BLaER1 treated with 17β-estradiol and CSF1 and Interleukin-3, amounts not matched to agents 10 nM and 100 nM (cell line): ENCODE measurements around the gene ASCC3.
A peak's percentile ranks its signal among the peaks of the same experiment; 100 is the strongest.
"Not testable (repeated sequence)": the region's sequence is repeated elsewhere in the genome, so short reads cannot be mapped to it uniquely, and the experiment has no call there.

Experiments used
- H3K27ac ChIP-seq, 11 experiments: shearing (Covaris generic); formaldehyde crosslinking; 2 replicates each; pipeline ENCODE4 v1.8.1; 2022
- H3K27me3 ChIP-seq, 11 experiments: shearing (Covaris generic); formaldehyde crosslinking; 2 replicates each; pipeline ENCODE4 v1.8.1; 2022
- H3K36me3 ChIP-seq, 11 experiments: shearing (Covaris generic); formaldehyde crosslinking; 2 replicates each; pipeline ENCODE4 v1.8.1; 2022
- H3K4me1 ChIP-seq, 10 experiments: shearing (Covaris generic); formaldehyde crosslinking; 2 replicates each; pipeline ENCODE4 v1.8.1; 2022
- H3K4me2 ChIP-seq, 11 experiments: shearing (Covaris generic); formaldehyde crosslinking; 2 replicates each; pipeline ENCODE4 v1.8.1; 2022
- H3K4me3 ChIP-seq, 10 experiments: shearing (Covaris generic); formaldehyde crosslinking; 2 replicates each; pipeline ENCODE4 v1.8.1; 2022
- H3K9ac ChIP-seq, 11 experiments: shearing (Covaris generic); formaldehyde crosslinking; 2 replicates each; pipeline ENCODE4 v1.8.1; 2022
- H3K9me3 ChIP-seq, 11 experiments: shearing (Covaris generic); formaldehyde crosslinking; replicated peaks in 1 of 11; 2 replicates each; pipeline ENCODE4 v1.8.1; 2022
- H4K20me1 ChIP-seq, 11 experiments: shearing (Covaris generic); formaldehyde crosslinking; 2 replicates each; pipeline ENCODE4 v1.8.1; 2022
- Cebpa-rat ChIP-seq, 11 experiments: shearing (Covaris generic); IDR thresholded peaks; 2 replicates each; pipeline ENCODE4 v1.8.1; 2022

Gene ASCC3

GRCh38 chr6:100796049-100796823, 84.9 kb downstream of the ASCC3 start:
- Histone ChIP-seq H3K36me3 (peaks cover 30 to 87% (median 53%) of the 10 kb centered on the region in 11 experiments), H4K20me1 (peaks cover 0 to 5% (median 0%) of the 10 kb centered on the region in 11 experiments; a peak in 5 of 22 replicates), H3K4me1 (no peaks in the 10 kb centered on the region), H3K27me3 (no peaks in the 10 kb centered on the region), H3K4me3 (no peak overlapping the region), H3K27ac (no peak overlapping the region), H3K4me2 (no peak overlapping the region), H3K9ac (no peak overlapping the region), H3K9me3 (no peaks in the 10 kb centered on the region)
- no peak for TF ChIP-seq Cebpa-rat (IDR thresholded peaks at IDR 0.05)

GRCh38 chr6:100790084-100790483, 91.0 kb downstream of the ASCC3 start:
- Histone ChIP-seq H3K36me3 (peaks cover 11 to 74% (median 28%) of the 10 kb centered on the region in 11 experiments), H3K27ac (no peak overlapping the region), H3K4me1 (no peaks in the 10 kb centered on the region), H3K9me3 (no peaks in the 10 kb centered on the region), H3K27me3 (no peaks in the 10 kb centered on the region), H4K20me1 (peaks cover 0 to 11% (median 0%) of the 10 kb centered on the region in 11 experiments; a peak in 1 of 22 replicates), H3K4me3 (no peak overlapping the region), H3K9ac (no peak overlapping the region), H3K4me2 (no peak overlapping the region)
- TF ChIP-seq Cebpa-rat (IDR thresholded peaks at IDR 0.05), result no peak

GRCh38 chr6:100785982-100786381, 95.1 kb downstream of the ASCC3 start:
- TF ChIP-seq Cebpa-rat (IDR thresholded peaks at IDR 0.05), result no peak
- H3K36me3 ChIP-seq, result peaks cover 0 to 40% (median 8%) of the 10 kb centered on the region in 11 experiments; a peak in 16 of 22 replicates

GRCh38 chr6:100780648-100781047, 100.5 kb downstream of the ASCC3 start:
- Histone ChIP-seq H3K4me1 (no peaks in the 10 kb centered on the region), H3K9ac (no peak overlapping the region), H3K27ac (no peak overlapping the region), H3K4me2 (no peak overlapping the region), H3K9me3 (no peaks in the 10 kb centered on the region), H3K4me3 (no peak overlapping the region), H3K36me3 (peaks cover 0 to 15% (median 3%) of the 10 kb centered on the region in 11 experiments; a peak in 3 of 22 replicates), H3K27me3 (no peaks in the 10 kb centered on the region), H4K20me1 (peaks cover 0 to 5% (median 0%) of the 10 kb centered on the region in 11 experiments; a peak in 2 of 22 replicates)
- TF ChIP-seq Cebpa-rat (IDR thresholded peaks at IDR 0.05), result no peak

More at GRCh38 chr6:100785982-100786381, 95.1 kb downstream of the ASCC3 start:
- H3K4me1 ChIP-seq, result no peaks in the 10 kb centered on the region
- no peak overlapping the region for H3K9ac ChIP-seq
- H3K4me3 ChIP-seq, result no peak overlapping the region
- no peaks in the 10 kb centered on the region for H3K27me3 ChIP-seq
- H3K27ac ChIP-seq, result no peak overlapping the region
- no peaks in the 10 kb centered on the region for H3K9me3 ChIP-seq
- H3K4me2 ChIP-seq, result no peak overlapping the region
- H4K20me1 ChIP-seq, result peaks cover 0 to 11% (median 0%) of the 10 kb centered on the region in 11 experiments; a peak in 2 of 22 replicates

- no peaks in the 10 kb centered on the region for H3K9me3 ChIP-seq
- H3K4me1 ChIP-seq, result no peaks in the 10 kb centered on the region
- no peak overlapping the region for H3K9ac ChIP-seq
- H4K20me1 ChIP-seq, result peaks cover 0 to 6% (median 0%) of the 10 kb centered on the region in 11 experiments; a peak in 1 of 22 replicates
- H3K27ac ChIP-seq, result no peak overlapping the region
- H3K36me3 ChIP-seq, result peaks cover 0 to 25% (median 5%) of the 10 kb centered on the region in 11 experiments; a peak in 7 of 22 replicates
- TF ChIP-seq Cebpa-rat (IDR thresholded peaks at IDR 0.05), result no peak
- H3K4me2 ChIP-seq, result no peak overlapping the region
- no peak overlapping the region for H3K4me3 ChIP-seq
- H3K27me3 ChIP-seq, result no peaks in the 10 kb centered on the region
Measured at GRCh38 chr6:100775667-100776066, 105.5 kb downstream of the ASCC3 start.

GRCh38 chr6:100774681-100775080, 106.4 kb downstream of the ASCC3 start:
- Histone ChIP-seq H3K9ac (no peak overlapping the region), H3K36me3 (peaks cover 0 to 29% (median 5%) of the 10 kb centered on the region in 11 experiments; a peak in 7 of 22 replicates), H3K4me1 (no peaks in the 10 kb centered on the region), H3K4me2 (no peak overlapping the region), H3K4me3 (no peak overlapping the region), H4K20me1 (peaks cover 0 to 6% (median 0%) of the 10 kb centered on the region in 11 experiments; a peak in 1 of 22 replicates), H3K27me3 (no peaks in the 10 kb centered on the region), H3K9me3 (no peaks in the 10 kb centered on the region), H3K27ac (no peak overlapping the region)
- no peak for TF ChIP-seq Cebpa-rat (IDR thresholded peaks at IDR 0.05)

- Histone ChIP-seq H3K36me3 (peaks cover 32 to 61% (median 41%) of the 10 kb centered on the region in 11 experiments), H3K4me3 (no peak overlapping the region), H3K4me1 (no peaks in the 10 kb centered on the region), H3K27ac (no peak overlapping the region), H4K20me1 (no peaks in the 10 kb centered on the region), H3K9ac (no peak overlapping the region), H3K4me2 (no peak overlapping the region), H3K9me3 (peaks cover 18 to 32% (median 19%) of the 10 kb centered on the region in 11 experiments), H3K27me3 (no peaks in the 10 kb centered on the region)
- TF ChIP-seq Cebpa-rat (IDR thresholded peaks at IDR 0.05), result no peak
Measured at GRCh38 chr6:100768816-100769351, 112.2 kb downstream of the ASCC3 start.

- no peak overlapping the region for H3K9ac ChIP-seq
Measured at GRCh38 chr6:100763617-100764241, 117.4 kb downstream of the ASCC3 start.

GRCh38 chr6:100761841-100762240, 119.3 kb downstream of the ASCC3 start:
- no peak overlapping the region for H3K4me3 ChIP-seq
- H3K27me3 ChIP-seq, result no peaks in the 10 kb centered on the region
- H3K27ac ChIP-seq, result no peak overlapping the region
- TF ChIP-seq Cebpa-rat (IDR thresholded peaks at IDR 0.05), result no peak
- H3K9ac ChIP-seq, result no peak overlapping the region
- H3K36me3 ChIP-seq, result peaks cover 80 to 98% (median 87%) of the 10 kb centered on the region in 11 experiments
- H4K20me1 ChIP-seq, result no peaks in the 10 kb centered on the region; a peak in 1 of 22 replicates
- H3K4me1 ChIP-seq, result no peaks in the 10 kb centered on the region
- H3K9me3 ChIP-seq, result peaks cover 33 to 58% (median 44%) of the 10 kb centered on the region in 11 experiments
- H3K4me2 ChIP-seq, result no peak overlapping the region

More at GRCh38 chr6:100763617-100764241, 117.4 kb downstream of the ASCC3 start:
- Histone ChIP-seq H3K36me3 (peaks cover 75 to 100% (median 85%) of the 10 kb centered on the region in 11 experiments), H3K4me3 (peak overlapping the region in 2 of 10 experiments; percentile 4 to 19; a peak in 3 of 20 replicates), H3K27me3 (no peaks in the 10 kb centered on the region), H3K4me2 (no peak overlapping the region), H4K20me1 (no peaks in the 10 kb centered on the region), H3K27ac (no peak overlapping the region), H3K9me3 (peaks cover 33 to 54% (median 43%) of the 10 kb centered on the region in 11 experiments), H3K4me1 (no peaks in the 10 kb centered on the region)
- no peak for TF ChIP-seq Cebpa-rat (IDR thresholded peaks at IDR 0.05)

GRCh38 chr6:100758386-100758785, 122.7 kb downstream of the ASCC3 start:
- H3K27me3 ChIP-seq, H3K27ac ChIP-seq, H4K20me1 ChIP-seq, H3K4me2 ChIP-seq, H3K9ac ChIP-seq, H3K4me1 ChIP-seq, H3K4me3 ChIP-seq: not testable (repeated sequence)
- peaks cover 59 to 83% (median 65%) of the 10 kb centered on the region in 11 experiments for H3K36me3 ChIP-seq
- H3K9me3 ChIP-seq, result peaks cover 9 to 39% (median 23%) of the 10 kb centered on the region in 11 experiments
